HG02623 (cell line): Measurements from ENCODE around the gene RPUSD2.
"Not testable (repeated sequence)": the region's sequence is repeated elsewhere in the genome, so short reads cannot be mapped to it uniquely, and the experiment has no call there.

Source experiments
- ATAC-seq: cut with Tn5 transposase; IDR thresholded peaks from one replicate; pipeline ENCODE4 v1.9.1; 2021; ENCODE audit warnings: moderate library complexity; ENCODE audit not compliant: unreplicated experiment

Gene RPUSD2

GRCh38 chr15:40564591-40565332 lies 4.3 kb upstream of the RPUSD2 start, which contains the start of gene CCDC32:
Gene CCDC32, minus strand, starts transcription at chr15:40565042. Its CDS starts 2,027 bp downstream, at chr15:40563015.
- peak; percentile 95 for ATAC-seq

- no peak for ATAC-seq
These were observed 3.5 kb upstream of the RPUSD2 start for GRCh38 chr15:40565333-40566238.

- no peak for ATAC-seq
These were observed 2.0 kb upstream of the RPUSD2 start for GRCh38 chr15:40567111-40567510.

- ATAC-seq, result no peak
These were observed 6.0 kb downstream of the RPUSD2 start for GRCh38 chr15:40575113-40575512.

GRCh38 chr15:40576914-40577313 lies 7.8 kb downstream of the RPUSD2 start:
- ATAC-seq, result not testable (repeated sequence)

- ATAC-seq, result no peak
These were observed 9.8 kb downstream of the RPUSD2 start for GRCh38 chr15:40578892-40579291.

- ATAC-seq, result not testable (repeated sequence)
These were observed 12.7 kb downstream of the RPUSD2 start for GRCh38 chr15:40581796-40582195.

GRCh38 chr15:40582726-40583246 lies 13.7 kb downstream of the RPUSD2 start:
- no peak for ATAC-seq

- no peak for ATAC-seq
These were observed 15.1 kb downstream of the RPUSD2 start for GRCh38 chr15:40584191-40584590.

GRCh38 chr15:40590667-40591050 lies 21.6 kb downstream of the RPUSD2 start:
- no peak for ATAC-seq

GRCh38 chr15:40591389-40591788 lies 22.3 kb downstream of the RPUSD2 start:
- no peak for ATAC-seq

- ATAC-seq, result no peak
These were observed 24.1 kb downstream of the RPUSD2 start for GRCh38 chr15:40593165-40593564.

GRCh38 chr15:40593588-40594428 lies 24.7 kb downstream of the RPUSD2 start, which contains the start of gene KNL1:
Gene KNL1, plus strand, starts transcription at chr15:40594249. Its CDS starts 8,683 bp downstream, at chr15:40602932.
- ATAC-seq, result peak; percentile 71

- peak; percentile 31 for ATAC-seq
These were observed 25.3 kb downstream of the RPUSD2 start for GRCh38 chr15:40594429-40594836.

- no peak for ATAC-seq
These were observed 26.1 kb downstream of the RPUSD2 start for GRCh38 chr15:40595219-40595618.

- ATAC-seq, result no peak
These were observed 26.7 kb downstream of the RPUSD2 start for GRCh38 chr15:40595773-40596172.

GRCh38 chr15:40597024-40597423 lies 27.9 kb downstream of the RPUSD2 start:
- no peak for ATAC-seq

- no peak for ATAC-seq
These were observed 29.0 kb downstream of the RPUSD2 start for GRCh38 chr15:40598126-40598525.

GRCh38 chr15:40598672-40599071 lies 29.6 kb downstream of the RPUSD2 start:
- ATAC-seq, result no peak

- ATAC-seq, result no peak
These were observed 31.9 kb downstream of the RPUSD2 start for GRCh38 chr15:40600956-40601355.

- no peak for ATAC-seq
These were observed 34.8 kb downstream of the RPUSD2 start for GRCh38 chr15:40603935-40604334.
